Renal cortical epithelial cell (primary cell): ENCODE measurements around the gene ATP6V0C. TPM values are rescaled to one million over a fixed set of nuclear protein-coding genes. Genes with fewer than 3 reads are reported as not detected.
"Not testable (repeated sequence)": the region's sequence is repeated elsewhere in the genome, so short reads cannot be mapped to it uniquely, and the experiment has no call there.

ENCODE experiments used
- DNase-seq: peaks from one replicate; pipeline ENCODE4 v3.0.0-alpha.2; 2011; ENCODE audit warnings: low read depth
- total RNA-seq: library from RNA; depleted of rRNA; stranded (reverse); fragments of >200 nt; gene quantifications from 2 replicates; pipeline ENCODE4 v1.2.3, GENCODE V29; 2014

Gene ATP6V0C
- total RNA-seq, 1 donor from 2014 or later = 36.3 TPM

GRCh38 chr16:2474877-2475412 lies 38.8 kb upstream of the ATP6V0C start, which contains the start of gene TBC1D24:
TSS of gene TBC1D24 (plus strand) at chr16:2475127. CDS start at chr16:2496149, 21,022 bp downstream.
- DNase-seq = peak; percentile 39

GRCh38 chr16:2475413-2476344 lies 38.1 kb upstream of the ATP6V0C start:
- no peak for DNase-seq

- DNase-seq = no peak
Measured at GRCh38 chr16:2476345-2476720, 37.4 kb upstream of the ATP6V0C start.

- no peak for DNase-seq
Measured at GRCh38 chr16:2476741-2477140, 37.0 kb upstream of the ATP6V0C start.

- DNase-seq = no peak
Measured at GRCh38 chr16:2477327-2477726, 36.4 kb upstream of the ATP6V0C start.

- no peak for DNase-seq
Measured at GRCh38 chr16:2478279-2478678, 35.5 kb upstream of the ATP6V0C start.

GRCh38 chr16:2479996-2480395 lies 33.8 kb upstream of the ATP6V0C start:
- not testable (repeated sequence) for DNase-seq

GRCh38 chr16:2480948-2481347 lies 32.8 kb upstream of the ATP6V0C start:
- no peak for DNase-seq

GRCh38 chr16:2481676-2482075 lies 32.1 kb upstream of the ATP6V0C start:
- DNase-seq = peak; percentile 75

- no peak for DNase-seq
Measured at GRCh38 chr16:2482249-2482648, 31.5 kb upstream of the ATP6V0C start.

- DNase-seq = no peak
Measured at GRCh38 chr16:2482708-2483534, 30.8 kb upstream of the ATP6V0C start.

- DNase-seq = no peak
Measured at GRCh38 chr16:2483939-2484897, 29.5 kb upstream of the ATP6V0C start.

- no peak for DNase-seq
Measured at GRCh38 chr16:2484898-2485508, 28.7 kb upstream of the ATP6V0C start.

GRCh38 chr16:2485811-2486507 lies 27.8 kb upstream of the ATP6V0C start:
- no peak for DNase-seq

GRCh38 chr16:2486645-2487516 lies 26.9 kb upstream of the ATP6V0C start:
- DNase-seq = peak; percentile 58

GRCh38 chr16:2487517-2487842 lies 26.3 kb upstream of the ATP6V0C start:
- no peak for DNase-seq

GRCh38 chr16:2487903-2488531 lies 25.7 kb upstream of the ATP6V0C start:
- no peak for DNase-seq

GRCh38 chr16:2489581-2489980 lies 24.2 kb upstream of the ATP6V0C start:
- no peak for DNase-seq
